HG03439 (cell line): ENCODE results near the gene IL1RN.

ENCODE experiments used
- ATAC-seq: cut with Tn5 transposase; IDR thresholded peaks from one replicate; pipeline ENCODE4 v1.9.1; 2021; ENCODE audit warnings: mild to moderate bottlenecking, moderate library complexity; ENCODE audit not compliant: unreplicated experiment

IL1RN gene

DNA sequence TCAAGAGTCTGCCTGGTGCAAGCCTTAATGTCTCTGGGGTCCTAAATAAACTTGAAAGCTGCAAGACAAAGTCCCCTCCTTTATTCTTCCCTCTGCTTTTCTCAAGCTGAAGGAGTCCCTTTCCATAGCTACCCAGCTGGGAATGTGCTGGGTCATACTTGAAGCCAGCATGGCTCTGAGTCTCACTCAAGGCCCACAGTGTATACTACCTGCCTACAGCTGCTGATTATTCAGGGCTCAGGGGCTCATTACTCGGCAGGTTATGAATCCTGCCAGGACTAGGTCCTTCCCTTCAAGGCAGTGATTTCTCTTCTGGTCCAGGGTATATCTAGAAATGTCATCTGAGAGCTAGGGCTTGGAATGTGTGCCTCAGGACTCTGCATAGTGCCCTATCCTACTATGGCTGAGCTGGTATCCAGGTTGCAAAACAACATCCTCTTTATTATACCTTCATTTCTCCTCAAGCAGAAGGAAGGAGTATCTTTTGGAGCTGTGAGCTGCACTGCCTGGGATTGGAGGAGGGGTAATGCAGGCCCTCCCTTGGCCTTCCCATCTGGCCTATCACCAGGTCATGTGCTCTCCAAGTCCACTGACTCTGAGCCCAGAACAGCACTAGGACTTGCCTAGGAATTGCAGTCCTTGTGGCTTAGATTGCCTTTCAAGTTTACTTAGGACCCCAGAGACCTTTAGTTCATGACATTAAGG, 22.3 kb downstream of the IL1RN start:
- no peak for ATAC-seq

GRCh38 chr2:113150258-113150601, 22.8 kb downstream of the IL1RN start:
- no peak for ATAC-seq

DNA sequence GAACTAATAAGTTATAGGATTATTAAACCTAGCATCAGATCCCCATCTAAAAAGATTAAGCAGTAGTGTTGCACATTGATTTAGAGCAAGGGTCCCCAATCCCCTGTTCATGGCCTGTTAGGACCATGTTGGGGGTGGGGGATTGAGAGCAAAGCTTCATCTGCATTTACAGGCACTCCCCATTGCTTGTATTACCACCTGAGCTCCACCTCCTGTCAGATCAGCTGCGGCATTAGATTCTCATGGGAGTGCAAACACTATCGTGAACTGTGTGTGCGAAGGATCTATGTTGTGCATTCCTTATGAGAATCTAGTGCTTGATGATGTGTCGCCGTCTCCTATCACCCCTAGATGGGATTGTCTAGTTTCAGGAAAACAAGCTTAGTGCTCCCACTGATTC, 27.9 kb downstream of the IL1RN start:
- no peak for ATAC-seq

DNA sequence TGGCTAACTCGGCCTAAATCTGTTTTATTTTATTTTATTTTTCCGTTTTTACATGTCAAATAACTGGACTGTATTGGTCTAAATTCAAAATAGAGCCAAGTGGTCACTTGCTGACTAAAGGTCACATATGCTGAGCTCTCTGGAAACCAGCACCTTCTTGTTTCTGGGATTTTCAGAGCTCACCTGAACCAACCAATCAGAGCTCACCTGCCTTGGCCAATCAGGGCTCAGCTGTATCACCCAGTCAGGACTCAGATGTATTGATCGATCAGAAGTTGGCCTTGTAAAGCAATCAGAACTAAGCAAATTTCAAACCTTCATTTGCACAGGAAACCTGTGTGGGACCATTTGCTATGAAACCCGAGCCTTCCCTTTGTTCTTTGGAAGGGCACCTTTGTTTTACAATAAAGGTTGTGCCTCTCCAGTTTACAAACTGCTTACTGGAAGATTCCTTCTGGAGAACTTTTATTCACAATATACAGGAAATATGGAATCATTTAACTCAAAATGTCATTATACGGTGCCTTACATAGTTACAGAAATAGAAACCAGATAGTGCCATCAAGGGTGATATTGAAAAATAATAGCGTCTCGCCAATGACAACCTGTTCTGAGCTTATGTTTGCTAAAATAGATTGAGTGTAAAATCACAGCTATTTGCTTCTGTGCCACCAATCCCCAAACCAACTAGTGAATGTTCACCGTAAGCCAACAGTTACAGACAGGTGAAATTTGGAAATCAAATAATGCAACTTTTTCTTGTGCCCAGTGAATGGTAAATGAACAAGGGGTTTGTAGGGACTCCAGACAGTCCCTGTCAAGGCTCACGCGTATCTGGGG, 29.1 kb downstream of the IL1RN start:
- no peak for ATAC-seq

DNA sequence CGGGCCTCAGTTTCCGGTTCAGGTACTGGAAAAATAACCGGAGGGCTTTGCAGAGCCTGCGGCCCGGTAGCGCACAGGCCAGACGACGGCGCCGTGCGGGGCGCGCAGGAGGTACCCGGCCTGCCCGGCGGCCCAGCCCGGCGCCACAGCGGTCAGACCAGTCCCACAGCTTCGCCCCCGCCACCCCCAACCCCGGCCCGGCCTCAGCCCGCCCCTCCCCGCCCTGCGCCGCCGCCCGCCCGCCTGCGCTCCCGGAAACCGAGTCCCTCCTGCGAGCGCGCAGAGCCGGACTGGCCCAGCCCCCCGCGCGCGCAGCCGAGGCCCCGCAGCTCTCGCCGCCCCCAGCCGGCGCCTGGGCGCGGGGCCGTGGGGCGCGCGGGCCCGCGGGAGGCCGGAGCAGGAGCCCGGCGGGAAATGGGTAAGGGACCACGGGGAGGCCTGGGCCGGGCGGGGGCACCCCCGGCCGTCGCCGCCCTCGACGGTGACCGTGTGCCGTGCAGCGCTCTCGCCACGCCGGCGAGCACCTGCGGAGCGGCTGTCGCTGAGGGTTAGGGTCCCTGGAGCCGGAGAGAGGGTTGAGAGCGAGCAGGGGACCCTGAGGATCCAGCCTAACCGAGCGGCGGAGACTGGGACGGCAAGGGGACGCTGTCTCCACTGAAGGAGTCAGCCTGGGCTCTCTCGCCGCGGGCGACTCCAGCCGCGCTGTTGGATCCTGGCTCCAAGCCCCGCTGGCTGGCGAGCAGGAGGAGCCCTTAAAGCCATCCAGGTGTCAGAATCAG, 29.9 kb downstream of the IL1RN start:
- ATAC-seq = peak; percentile 47

DNA sequence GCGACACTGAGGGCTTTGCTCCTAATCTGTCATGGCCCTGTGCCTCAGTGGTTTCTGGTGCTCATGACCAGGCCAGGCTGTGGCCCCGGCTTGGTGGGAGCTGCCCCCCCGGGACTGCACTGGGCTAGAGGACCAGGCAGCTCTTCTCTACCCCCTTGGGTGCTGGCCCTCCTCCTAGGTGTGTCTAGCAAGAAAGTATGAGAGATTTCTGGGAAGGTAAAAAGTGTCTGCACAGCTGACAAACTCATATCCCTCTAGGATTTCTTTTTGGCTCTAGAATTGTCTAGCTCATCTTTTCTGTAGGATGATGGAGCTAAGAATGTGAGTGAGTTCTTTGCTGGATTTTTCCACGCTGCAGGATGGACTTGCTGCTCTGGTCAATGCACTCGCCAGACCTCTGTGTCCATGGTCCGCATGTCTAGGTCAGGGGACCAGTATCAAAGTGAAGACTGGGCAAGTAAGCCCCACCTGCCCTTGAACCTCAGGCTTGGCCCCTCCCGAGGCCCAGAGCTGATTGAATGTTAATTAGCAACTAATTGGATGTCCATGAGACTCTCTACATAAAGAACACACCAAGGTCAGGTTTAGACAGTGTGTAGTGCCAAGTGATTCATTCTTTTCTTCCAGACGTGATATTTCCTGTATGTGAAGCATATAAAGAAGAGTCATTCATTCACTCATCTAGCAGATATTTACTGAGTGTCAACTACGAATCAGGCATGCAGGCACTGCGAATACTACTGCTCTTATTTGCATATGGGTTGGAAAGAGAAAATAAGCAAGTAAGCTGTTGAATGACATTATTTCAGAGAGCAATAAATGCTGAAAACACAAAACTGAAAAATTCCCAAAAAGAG, 30.7 kb downstream of the IL1RN start:
- no peak for ATAC-seq

DNA sequence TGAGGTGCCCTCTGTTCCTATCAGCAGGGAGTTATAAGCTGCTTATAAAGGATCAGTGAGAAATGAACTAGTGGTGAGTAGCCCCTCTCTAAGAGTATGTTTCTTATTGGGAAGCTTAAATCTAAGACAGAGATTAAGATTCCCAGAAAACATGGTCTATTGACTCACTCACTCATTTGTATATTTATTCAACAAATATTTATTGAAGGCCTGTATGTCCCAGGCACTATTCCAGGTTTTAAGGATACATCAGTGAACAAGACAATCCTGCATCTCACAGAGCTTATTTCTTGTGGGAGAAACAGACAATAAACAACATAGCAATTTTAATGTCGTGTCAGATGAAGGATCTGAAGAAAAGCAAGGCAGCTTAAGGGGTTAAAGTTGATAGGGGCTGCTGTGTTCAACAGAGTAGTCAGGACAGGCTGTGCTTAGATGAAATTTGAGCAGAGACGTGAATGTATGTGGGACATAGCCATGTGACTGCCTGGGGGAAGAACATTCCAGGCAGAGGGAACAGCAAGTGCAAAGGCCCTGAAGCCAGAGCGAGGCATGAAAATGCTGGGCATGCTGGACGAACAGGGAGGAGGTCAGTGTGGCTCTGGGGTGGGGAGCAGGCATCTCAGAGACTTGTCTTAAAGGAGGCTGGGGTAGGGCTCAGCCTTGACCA, 31.6 kb downstream of the IL1RN start:
- ATAC-seq = no peak

DNA sequence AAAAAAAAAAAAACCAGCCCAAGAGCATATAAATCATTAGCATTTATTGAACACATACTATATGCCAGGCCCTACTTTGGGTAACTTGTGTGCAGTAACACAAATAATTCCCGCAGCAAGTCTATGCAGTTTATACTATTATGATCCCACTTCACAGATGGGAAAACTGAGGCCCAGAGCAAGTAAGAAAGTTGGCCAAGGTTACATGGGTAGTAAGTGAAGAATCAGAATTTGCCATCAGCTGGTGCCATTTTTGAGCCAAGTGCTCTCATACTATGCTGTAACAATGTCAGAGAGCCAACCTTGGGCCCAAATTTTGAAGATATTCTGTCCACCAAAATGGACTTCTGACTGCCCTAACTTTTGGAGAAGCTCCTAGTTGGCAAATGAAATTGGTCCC, 32.9 kb downstream of the IL1RN start:
- no peak for ATAC-seq

DNA sequence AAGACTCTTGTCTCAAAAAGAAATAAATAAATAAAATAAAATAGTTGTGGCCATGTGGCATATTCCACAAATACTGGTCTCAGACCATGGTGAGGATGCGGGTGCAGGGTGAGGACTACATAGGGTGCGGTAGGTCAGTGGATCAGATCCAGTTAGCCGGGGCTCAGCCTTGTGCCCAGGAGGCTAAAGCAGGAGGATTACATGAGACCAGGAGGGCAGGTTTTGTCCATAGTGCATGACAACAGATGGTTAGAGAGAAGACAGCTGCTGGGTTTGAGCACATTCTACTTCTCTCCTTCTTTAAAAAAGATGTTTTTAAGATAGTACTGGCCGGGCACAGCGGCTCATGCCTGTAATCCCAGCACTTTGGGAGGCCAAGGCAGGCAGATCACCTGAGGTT, 33.6 kb downstream of the IL1RN start:
- ATAC-seq = no peak

DNA sequence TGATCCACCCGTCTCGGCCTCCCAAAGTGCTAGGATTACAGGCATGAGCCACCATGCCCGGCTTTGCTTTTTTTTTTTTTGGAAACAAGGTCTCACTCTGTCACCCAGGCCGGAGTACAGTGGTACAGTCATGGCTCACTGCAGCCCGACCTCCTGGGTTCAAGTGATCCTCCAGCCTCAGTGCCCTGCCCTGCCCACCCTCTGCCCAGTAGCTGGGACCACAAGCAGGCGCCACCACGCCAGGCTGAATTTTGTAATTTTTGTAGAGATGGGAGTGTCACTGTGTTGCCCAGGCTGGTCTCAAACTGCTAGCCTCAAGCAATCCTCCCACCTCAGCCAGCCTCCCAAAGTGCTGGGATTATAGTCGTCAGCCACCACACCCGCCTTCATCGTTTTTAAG, 34.8 kb downstream of the IL1RN start:
- no peak for ATAC-seq

- no peak for ATAC-seq
Measured at GRCh38 chr2:113162869-113163268, 35.5 kb downstream of the IL1RN start.

GRCh38 chr2:113164215-113164929, 37.0 kb downstream of the IL1RN start:
- ATAC-seq = no peak

GRCh38 chr2:113164930-113165585, 37.7 kb downstream of the IL1RN start:
- no peak for ATAC-seq

DNA sequence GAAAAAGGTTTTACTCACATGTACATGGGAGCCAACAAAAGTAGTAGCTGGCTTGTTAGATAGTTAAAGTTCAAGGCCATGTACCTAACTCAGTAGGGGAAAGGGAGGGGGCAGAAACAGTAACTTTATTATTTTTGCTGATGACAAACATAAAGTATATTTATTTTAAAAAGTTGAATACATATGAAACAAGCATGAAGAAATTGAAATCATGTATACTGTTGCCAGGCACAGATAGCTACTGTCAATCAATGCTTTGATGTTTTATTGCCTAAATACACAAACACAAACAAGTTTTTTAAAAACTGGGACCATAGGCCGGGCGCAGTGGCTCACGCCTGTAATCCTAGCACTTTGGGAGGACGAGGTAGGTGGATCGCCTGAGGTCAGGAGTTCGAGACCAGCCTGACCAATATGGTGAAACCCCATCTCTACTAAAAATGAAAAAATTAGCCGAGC, 38.8 kb downstream of the IL1RN start:
- ATAC-seq = no peak

DNA sequence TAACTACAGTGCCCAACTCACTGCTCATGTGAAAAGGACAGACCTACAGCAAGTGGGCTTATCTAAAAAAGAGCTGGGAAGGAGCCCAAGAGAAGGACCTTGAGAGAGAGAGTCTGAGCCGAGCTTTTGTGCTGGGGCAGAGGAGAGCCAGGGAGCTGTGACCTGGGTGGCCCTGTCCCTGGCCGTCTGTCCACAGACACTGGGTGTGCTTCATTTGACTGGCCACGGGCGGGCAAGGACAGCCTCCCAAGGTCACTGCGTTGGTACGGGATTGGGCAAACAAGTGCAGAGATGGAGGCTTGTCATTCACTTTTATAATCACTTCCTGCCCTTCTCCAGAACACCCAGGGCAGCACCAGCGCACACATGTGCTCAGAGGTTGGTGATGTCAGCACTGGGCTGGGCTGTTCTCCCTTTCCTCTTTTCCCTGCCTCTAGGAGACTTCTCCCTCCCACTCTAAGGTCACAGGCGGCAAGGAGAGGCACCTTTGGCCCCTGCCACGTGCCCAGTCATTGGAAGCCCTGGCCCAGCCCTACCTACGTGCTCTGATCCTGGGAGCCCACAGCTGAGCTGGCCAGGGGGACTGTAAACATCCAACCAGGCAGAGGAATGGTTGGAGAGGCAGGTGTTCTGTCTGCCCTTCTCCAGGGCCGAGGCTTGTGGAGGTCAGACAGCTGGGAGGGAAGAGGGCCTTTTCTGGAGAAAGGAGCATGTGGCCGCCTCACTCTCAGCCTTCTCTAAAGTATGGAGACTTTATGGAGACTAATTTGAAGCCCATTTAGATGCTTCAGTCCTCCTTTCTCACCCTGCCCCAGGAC, 39.9 kb downstream of the IL1RN start:
- ATAC-seq = no peak

DNA sequence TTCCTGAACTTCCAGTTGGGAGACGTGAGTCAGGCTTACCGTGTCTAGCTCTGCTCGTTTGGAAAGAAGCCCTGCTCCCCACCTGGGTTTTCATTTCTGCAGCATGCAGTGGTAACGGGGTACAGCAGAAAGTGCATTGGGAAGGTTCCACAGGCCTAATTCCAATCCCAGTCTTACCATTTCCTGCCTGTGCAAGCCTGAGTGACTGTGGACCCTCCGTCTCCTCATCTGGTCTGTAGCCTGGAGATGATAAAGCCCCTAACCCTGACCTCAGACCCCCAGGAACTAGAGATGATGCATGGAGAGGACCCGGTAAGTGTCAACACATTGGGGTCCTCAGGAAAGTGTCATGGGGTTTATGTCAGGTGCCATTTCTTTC, 40.6 kb downstream of the IL1RN start:
- no peak for ATAC-seq

DNA sequence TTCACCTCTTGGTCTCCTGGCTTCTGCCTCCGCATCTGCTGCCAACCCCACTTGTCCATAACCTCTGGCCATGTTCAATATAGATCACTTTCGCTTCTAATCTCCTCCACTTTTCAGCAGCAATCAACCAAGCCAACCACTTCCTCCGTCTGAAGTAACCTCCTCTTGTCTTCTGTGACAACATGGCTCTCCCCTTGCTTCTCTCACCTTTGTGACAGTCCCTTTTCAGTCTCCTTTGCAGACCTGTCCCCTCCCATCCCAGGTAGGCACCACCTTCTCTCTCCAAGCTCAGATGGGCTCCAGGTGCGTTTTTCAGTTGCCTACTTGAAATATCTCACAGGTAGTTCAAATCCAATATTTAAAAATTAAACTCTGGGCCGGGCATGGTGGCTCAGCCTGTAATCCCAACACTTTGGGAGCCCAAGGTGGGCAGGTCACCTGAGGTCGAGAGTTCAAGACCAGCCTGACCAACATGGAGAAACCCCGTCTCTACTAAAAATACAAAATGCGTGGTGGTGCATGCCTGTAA, 41.7 kb downstream of the IL1RN start:
- ATAC-seq = no peak

DNA sequence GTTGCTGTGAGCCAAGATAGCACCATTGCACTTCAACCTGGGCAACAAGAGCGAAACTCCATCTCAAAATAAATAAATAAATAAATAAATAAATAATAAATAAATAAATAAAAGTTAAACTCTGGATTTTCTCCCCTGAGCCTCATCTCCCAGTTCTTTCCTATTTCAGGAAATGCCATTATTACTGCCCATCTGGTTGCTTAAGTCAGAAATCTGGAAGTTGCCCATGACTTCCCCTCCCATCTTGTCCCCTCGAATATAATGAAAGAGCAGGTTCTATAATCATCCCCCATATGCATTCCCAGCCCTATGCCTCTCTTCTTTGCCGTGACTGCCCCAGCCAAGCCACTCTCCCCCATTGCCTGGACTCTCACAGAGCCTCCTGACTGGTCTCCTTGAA, 42.2 kb downstream of the IL1RN start:
- ATAC-seq = no peak
